MM.1S (cell line): ENCODE measurements around the gene LMF1.
A peak's percentile ranks its signal among the peaks of the same experiment; 100 is the strongest.

Experiments used
- DNase-seq: peaks from one replicate; pipeline ENCODE4 v3.0.0-alpha.2; 2015
- H2AFZ ChIP-seq: fragments of 300-600 bp; sonication (generic); 2 replicates; pipeline ENCODE4 v1.6.0; 2016; ENCODE audit warnings: antibody characterized with exemption, low read length
- H3F3A ChIP-seq: fragments of 300-600 bp; sonication (generic); 2 replicates; pipeline ENCODE4 v1.6.1; 2016; ENCODE audit warnings: mild to moderate bottlenecking, antibody characterized with exemption, low read length, moderate library complexity, mixed read lengths; ENCODE audit not compliant: insufficient read depth
- H3K27ac ChIP-seq: fragments of 300-600 bp; sonication (generic); 2 replicates; pipeline ENCODE4 v1.5.1; 2016; ENCODE audit warnings: mild to moderate bottlenecking, low read length
- H3K27me3 ChIP-seq: fragments of 300-600 bp; sonication (generic); replicated peaks from 2 replicates; pipeline ENCODE4 v1.6.0; 2016; ENCODE audit warnings: low read length; ENCODE audit not compliant: insufficient read depth
- H3K36me3 ChIP-seq: fragments of 300-600 bp; sonication (generic); replicated peaks from 2 replicates; pipeline ENCODE4 v1.6.1; 2016; ENCODE audit warnings: mild to moderate bottlenecking, low read length, mixed read lengths; ENCODE audit not compliant: insufficient read depth
- H3K4me1 ChIP-seq: fragments of 300-600 bp; sonication (generic); 2 replicates; pipeline ENCODE4 v1.6.1; 2016; ENCODE audit warnings: low read length, mixed read lengths
- H3K4me2 ChIP-seq: fragments of 300-600 bp; sonication (generic); 2 replicates; pipeline ENCODE4 v1.6.0; 2016; ENCODE audit warnings: low read depth, low read length
- H3K4me3 ChIP-seq: fragments of 300-600 bp; sonication (generic); 2 replicates; pipeline ENCODE4 v1.5.1; 2016; ENCODE audit warnings: low read length, mixed read lengths
- H3K79me2 ChIP-seq: fragments of 300-600 bp; sonication (generic); 2 replicates; pipeline ENCODE4 v1.6.1; 2016; ENCODE audit warnings: mixed run types, low read length, mixed read lengths
- H3K9ac ChIP-seq: fragments of 300-600 bp; sonication (generic); 2 replicates; pipeline ENCODE4 v1.6.1; 2016; ENCODE audit warnings: low read length, mixed read lengths
- H3K9me2 ChIP-seq: fragments of 300-600 bp; sonication (generic); replicated peaks from 2 replicates; pipeline ENCODE4 v1.6.1; 2016; ENCODE audit warnings: mild to moderate bottlenecking, low read length, mixed read lengths; ENCODE audit not compliant: insufficient read depth
- H3K9me3 ChIP-seq: fragments of 300-600 bp; sonication (generic); replicated peaks from 2 replicates; pipeline ENCODE4 v1.6.1; 2016; ENCODE audit warnings: mild to moderate bottlenecking, low read length, mixed read lengths; ENCODE audit not compliant: insufficient read depth
- H4K20me1 ChIP-seq: fragments of 300-600 bp; sonication (generic); 2 replicates; pipeline ENCODE4 v1.6.1; 2016; ENCODE audit warnings: mild to moderate bottlenecking, low read length, moderate library complexity, mixed read lengths; ENCODE audit not compliant: insufficient read depth
- EZH2 ChIP-seq: fragments of 300-600 bp; sonication (generic); optimal IDR thresholded peaks from 2 replicates; pipeline ENCODE3; 2017; ENCODE audit warnings: low read depth, mild to moderate bottlenecking, antibody characterized with exemption, low read length, mixed read lengths
- EZH2phosphoT487 ChIP-seq: fragments of 300-600 bp; sonication (generic); IDR thresholded peaks from 2 replicates; pipeline ENCODE4 v1.6.1; 2018; ENCODE audit warnings: antibody characterized with exemption, low read length
- TF ChIP-seq, protein P1 (sequence below): fragments of 300-600 bp; sonication (generic); IDR thresholded peaks from 2 replicates; pipeline ENCODE4 v1.5.1; 2016; ENCODE audit warnings: antibody characterized with exemption, low read length, mixed read lengths

LMF1 gene

DNA sequence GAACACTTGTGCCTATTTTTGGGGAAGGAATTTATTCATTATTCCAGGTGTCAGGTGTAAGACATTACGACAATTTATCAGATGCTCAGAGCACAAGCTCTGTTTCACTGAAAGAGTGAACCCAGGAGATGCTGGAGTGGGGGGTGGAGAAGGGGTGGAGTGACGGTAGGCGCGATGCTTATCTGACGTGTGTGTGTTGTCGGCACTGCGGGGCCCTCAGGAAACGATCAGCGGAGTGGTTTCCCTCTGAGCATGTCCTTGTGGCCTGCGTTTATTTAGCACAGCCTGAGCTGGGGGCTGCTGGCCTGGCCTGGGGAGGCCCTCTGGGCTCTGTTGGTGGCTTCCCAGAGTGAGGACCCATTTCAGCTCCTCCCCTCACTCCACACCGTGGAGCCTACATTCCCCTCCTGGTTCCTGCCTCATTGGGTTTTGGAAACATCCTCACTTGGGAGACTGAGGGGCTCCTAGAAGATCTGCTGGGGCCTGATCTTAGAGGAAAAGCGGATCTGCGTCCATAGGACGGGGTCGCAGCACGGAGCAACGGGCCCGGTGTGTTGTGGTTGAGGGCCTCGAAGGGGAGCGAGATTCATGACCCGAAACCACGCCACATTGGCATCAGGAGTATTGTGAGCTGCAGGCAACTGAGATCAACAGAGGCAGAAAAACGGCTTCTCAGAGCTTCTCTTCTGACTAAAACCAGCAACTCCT is 151.3 kb downstream of the LMF1 start:
- Histone ChIP-seq H3K27me3 (peaks cover 92% of the 10 kb centered on the region), H3F3A (no peaks in the 10 kb centered on the region), H3K27ac (no peak overlapping the region), H3K36me3 (no peaks in the 10 kb centered on the region), H3K79me2 (no peaks in the 10 kb centered on the region), H3K9ac (no peak overlapping the region), H3K4me1 (no peaks in the 10 kb centered on the region), H3K4me3 (no peak overlapping the region), H3K9me2 (no peaks in the 10 kb centered on the region), H4K20me1 (no peaks in the 10 kb centered on the region), H3K9me3 (no peaks in the 10 kb centered on the region), H3K4me2 (no peak overlapping the region), H2AFZ (no peak overlapping the region)
- no peak for DNase-seq
- peak; percentile 69 for TF ChIP-seq EZH2
- TF ChIP-seq, protein P1, sequence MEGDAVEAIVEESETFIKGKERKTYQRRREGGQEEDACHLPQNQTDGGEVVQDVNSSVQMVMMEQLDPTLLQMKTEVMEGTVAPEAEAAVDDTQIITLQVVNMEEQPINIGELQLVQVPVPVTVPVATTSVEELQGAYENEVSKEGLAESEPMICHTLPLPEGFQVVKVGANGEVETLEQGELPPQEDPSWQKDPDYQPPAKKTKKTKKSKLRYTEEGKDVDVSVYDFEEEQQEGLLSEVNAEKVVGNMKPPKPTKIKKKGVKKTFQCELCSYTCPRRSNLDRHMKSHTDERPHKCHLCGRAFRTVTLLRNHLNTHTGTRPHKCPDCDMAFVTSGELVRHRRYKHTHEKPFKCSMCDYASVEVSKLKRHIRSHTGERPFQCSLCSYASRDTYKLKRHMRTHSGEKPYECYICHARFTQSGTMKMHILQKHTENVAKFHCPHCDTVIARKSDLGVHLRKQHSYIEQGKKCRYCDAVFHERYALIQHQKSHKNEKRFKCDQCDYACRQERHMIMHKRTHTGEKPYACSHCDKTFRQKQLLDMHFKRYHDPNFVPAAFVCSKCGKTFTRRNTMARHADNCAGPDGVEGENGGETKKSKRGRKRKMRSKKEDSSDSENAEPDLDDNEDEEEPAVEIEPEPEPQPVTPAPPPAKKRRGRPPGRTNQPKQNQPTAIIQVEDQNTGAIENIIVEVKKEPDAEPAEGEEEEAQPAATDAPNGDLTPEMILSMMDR, result no peak

- H3K27ac ChIP-seq, result no peak overlapping the region
- no peaks in the 10 kb centered on the region for H4K20me1 ChIP-seq
- no peaks in the 10 kb centered on the region for H3K36me3 ChIP-seq
- no peak overlapping the region for H2AFZ ChIP-seq
- no peak overlapping the region for H3K4me2 ChIP-seq
- no peak overlapping the region for H3K4me3 ChIP-seq
- no peaks in the 10 kb centered on the region for H3F3A ChIP-seq
- TF ChIP-seq EZH2, result no peak
- TF ChIP-seq, protein P1, result no peak
- TF ChIP-seq EZH2phosphoT487, result no peak
- H3K79me2 ChIP-seq, result no peaks in the 10 kb centered on the region
- H3K9me2 ChIP-seq, result no peaks in the 10 kb centered on the region
- no peaks in the 10 kb centered on the region for H3K4me1 ChIP-seq
- peaks cover 92% of the 10 kb centered on the region for H3K27me3 ChIP-seq
- no peak overlapping the region for H3K9ac ChIP-seq
- DNase-seq, result no peak
- no peaks in the 10 kb centered on the region for H3K9me3 ChIP-seq
These were observed 152.2 kb downstream of the LMF1 start for GRCh38 chr16:818592-818991.

DNA sequence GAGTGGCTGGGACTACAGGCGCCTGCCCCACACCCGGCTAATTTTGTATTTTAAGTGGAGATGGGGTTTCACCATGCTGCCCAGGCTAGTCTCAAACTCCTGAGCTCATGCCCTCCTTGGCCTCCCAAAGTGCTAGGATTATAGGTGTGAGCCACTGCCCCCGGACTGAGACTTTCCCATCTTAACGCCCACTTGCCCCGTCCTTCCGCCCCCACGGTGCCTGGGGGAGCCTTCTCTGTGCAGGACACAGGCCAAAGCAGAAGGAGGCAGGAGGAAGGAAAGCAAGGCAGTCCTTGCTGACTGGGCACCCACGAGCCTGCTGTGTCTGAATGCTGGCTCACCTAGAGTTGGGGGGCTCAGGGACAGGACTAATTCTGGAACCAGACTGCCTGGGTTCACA is 152.7 kb downstream of the LMF1 start:
- Histone ChIP-seq H3K27ac (no peak overlapping the region), H3K9me3 (no peaks in the 10 kb centered on the region), H3K9ac (no peak overlapping the region), H3F3A (no peaks in the 10 kb centered on the region), H3K36me3 (no peaks in the 10 kb centered on the region), H4K20me1 (no peaks in the 10 kb centered on the region), H3K9me2 (no peaks in the 10 kb centered on the region), H3K79me2 (no peaks in the 10 kb centered on the region), H3K4me1 (no peaks in the 10 kb centered on the region), H3K27me3 (peaks cover 92% of the 10 kb centered on the region), H2AFZ (no peak overlapping the region), H3K4me2 (no peak overlapping the region), H3K4me3 (no peak overlapping the region)
- TF ChIP-seq EZH2 (no peak), EZH2phosphoT487 (no peak)
- TF ChIP-seq, protein P1, result no peak
- no peak for DNase-seq
